ENCODE results near the gene OR2B3.
"Not testable (repeated sequence)": the region's sequence is repeated elsewhere in the genome, so short reads cannot be mapped to it uniquely, and the experiment has no call there.

DNA sequence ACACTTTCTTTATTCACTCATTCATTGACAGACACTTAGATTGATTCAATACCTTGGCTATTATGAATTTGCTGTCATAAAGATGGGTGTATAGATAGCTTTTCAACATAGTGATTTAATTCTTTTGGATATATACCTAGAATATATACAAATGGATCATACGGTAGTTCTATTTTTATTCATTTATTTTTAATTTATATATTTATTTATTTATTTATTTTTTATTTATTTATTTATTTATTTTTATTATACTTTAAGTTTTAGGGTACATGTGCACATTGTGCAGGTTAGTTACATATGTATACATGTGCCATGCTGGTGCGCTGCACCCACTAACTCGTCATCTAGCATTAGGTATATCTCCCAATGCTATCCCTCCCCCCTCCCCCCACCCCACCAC lies 27.9 kb upstream of the OR2B3 start:
- TF ChIP-seq, protein P1, sequence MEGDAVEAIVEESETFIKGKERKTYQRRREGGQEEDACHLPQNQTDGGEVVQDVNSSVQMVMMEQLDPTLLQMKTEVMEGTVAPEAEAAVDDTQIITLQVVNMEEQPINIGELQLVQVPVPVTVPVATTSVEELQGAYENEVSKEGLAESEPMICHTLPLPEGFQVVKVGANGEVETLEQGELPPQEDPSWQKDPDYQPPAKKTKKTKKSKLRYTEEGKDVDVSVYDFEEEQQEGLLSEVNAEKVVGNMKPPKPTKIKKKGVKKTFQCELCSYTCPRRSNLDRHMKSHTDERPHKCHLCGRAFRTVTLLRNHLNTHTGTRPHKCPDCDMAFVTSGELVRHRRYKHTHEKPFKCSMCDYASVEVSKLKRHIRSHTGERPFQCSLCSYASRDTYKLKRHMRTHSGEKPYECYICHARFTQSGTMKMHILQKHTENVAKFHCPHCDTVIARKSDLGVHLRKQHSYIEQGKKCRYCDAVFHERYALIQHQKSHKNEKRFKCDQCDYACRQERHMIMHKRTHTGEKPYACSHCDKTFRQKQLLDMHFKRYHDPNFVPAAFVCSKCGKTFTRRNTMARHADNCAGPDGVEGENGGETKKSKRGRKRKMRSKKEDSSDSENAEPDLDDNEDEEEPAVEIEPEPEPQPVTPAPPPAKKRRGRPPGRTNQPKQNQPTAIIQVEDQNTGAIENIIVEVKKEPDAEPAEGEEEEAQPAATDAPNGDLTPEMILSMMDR (IDR thresholded peaks at IDR 0.05; ENCODE audit: low read depth, low read length): not testable (repeated sequence)
- not testable (repeated sequence) for TF ChIP-seq EZH2phosphoT487 (IDR thresholded peaks at IDR 0.05; ENCODE audit: low read depth)

All from OCI-LY3 (cell line).